Hepatic stellate cell (primary cell): ENCODE results near the gene NGLY1.
A peak's percentile ranks its signal among the peaks of the same experiment; 100 is the strongest.

Experiments
- DNase-seq: peaks from one replicate; pipeline ENCODE4 v3.0.0; 2011; ENCODE audit warnings: low spot score

NGLY1 gene

DNA sequence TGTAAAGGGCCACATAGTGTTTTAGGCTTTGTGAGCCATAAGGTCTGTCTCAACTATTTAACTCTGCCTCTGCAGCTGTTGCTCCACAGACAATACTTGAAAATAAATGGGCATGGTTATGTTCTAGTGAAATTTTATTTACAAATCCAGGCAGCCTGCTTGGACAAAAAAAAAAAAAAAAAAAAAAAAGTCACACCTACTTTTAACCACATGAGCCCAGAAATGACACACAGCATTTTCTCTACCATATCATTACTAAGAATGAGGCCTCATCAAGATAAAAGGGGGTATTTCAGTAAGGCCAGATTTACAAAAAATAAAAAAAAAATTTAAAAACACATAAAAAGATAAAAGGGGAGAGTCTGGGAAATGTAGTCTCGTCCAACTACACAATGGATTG is 1.7 kb upstream of the NGLY1 start:
- no peak for DNase-seq

DNA sequence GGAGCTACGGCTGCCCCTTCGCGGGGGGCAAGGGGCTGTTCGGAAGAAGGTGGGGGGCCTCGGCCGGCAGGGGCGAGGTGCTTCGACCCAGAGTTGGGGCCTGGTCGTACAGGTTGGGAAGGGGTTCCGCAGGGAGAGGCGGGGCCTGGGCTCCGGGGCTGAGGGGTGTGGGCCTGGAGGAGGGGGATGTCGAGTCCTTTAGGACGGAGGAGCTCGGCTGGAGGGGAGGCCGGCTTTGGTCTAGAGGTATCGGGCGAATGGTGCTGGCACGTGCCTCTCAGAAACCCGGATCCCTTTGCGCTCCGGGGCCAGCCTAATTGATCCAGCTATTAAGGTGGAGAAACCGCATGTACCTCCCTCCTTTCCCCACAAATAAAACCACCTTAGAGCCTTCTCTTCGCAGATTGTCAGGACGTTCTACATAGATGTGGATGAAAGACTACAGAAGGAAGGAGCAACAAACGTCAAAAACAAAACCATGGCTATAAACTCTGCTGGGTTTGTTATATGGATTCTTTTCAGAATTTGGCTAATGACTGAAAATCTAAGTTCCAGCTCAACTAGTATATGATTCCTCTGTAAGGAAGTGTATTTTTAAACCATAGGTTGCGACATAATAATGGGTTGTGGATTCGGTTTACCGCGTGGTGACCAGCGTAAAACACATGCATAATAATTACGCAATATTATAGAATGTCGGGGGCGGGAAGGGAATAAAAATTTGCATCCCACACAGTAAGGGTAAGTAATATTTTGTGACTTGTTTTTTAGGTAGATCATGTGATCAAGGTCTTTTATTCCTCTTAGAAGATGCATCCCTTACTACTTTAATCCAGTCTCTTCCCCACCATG is 644 bp upstream of the NGLY1 start:
- peak; percentile 38 for DNase-seq

DNA sequence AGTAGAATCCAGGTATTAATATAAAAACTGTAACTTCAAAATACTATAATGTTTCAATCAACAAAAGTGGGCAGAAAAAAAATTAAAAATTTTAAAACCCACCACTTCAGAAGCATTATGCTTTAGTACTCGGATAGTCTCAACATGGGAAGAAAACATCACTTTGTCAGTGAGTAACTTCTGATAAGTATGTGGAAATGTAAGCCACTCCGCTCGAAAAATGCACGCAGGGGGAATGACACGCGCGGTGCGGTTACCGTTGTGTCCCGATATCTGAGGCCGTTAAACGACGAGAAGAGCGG is 656 bp downstream of the NGLY1 start:
- DNase-seq, result no peak

DNA sequence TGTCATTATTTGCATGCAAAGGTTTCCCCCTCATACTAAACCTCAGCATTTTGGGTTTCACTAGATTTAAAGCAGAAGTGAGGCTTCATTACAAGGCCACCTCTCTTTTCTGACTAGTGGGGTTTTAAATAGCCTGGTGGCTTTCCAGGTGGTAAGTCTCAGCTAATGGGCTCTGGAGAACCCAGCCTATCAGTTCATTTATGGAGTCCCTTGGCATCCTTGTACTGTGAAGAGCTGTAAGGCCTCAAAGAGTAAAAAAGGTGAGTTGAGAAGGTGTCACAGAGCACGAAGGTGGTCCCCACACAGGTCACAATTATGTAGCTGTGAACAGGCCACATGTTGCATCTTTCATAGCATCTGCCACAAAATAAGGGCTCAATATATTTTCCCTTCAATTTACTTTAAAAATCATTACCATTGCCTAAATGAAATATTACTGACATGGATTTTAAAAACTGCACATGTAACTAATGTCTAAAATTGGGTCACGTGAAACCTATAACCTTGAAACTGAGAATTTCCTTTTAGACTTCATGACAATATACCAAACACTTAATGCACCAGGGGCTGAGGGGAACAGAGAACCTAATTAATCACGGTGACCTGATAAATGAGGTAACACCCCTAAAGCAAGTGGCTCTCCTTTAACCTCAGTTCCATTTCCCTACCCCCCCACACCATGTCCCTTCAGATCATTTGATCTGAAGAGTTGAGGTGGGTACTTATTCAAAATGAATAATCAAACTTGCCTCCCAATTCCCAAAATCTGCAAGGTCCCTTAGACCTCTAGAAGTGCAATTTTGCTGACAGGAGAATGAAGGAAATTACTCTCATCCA is 1.3 kb downstream of the NGLY1 start:
- no peak for DNase-seq

DNA sequence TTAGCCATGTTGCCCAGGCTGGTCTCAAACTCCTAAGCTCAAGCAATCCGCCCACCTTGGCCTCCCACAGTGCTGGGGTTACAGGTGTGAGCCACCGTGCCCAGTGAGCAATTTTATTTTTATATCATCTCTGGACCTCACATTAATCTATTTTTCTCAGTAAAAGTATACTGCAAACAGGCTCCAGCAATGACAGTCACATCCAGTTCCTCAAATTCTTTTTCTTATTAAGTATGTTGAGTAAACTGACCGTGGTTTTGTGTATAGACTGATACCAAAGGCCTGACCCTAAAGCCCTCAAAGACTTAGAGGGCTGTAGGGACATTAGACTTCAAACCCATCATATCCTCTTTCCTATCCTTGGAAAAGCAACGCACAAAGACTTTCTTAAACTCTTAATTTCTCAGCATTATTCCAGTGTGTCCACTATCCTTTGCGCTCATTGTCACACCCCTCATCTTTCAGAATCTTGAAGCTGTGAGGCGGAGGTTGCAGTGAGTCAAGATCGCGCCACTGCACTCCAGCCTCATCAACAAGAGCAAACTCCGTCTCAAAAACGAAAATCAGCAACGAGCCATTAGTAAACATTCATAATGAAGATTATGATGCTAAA is 2.0 kb downstream of the NGLY1 start:
- no peak for DNase-seq

DNA sequence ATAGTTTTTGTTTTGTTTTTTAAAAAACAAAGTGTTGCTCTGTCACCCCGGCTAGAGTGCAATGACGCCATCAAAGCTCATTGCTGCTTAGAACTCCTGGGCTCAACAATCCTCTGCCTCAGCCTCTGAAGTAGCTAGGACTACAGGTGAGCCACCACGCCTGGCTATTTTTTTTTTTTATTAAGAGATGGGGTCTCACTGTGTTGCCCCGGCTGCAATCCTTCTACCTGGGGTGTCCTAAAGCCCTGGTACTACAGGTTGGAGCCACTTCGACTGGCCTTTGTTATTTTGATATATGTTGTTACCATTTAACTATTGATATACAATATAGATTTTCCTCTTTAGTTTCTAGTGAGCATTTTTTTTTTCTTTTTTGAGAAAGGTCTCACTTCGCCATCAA is 2.6 kb downstream of the NGLY1 start:
- DNase-seq, result no peak

DNA sequence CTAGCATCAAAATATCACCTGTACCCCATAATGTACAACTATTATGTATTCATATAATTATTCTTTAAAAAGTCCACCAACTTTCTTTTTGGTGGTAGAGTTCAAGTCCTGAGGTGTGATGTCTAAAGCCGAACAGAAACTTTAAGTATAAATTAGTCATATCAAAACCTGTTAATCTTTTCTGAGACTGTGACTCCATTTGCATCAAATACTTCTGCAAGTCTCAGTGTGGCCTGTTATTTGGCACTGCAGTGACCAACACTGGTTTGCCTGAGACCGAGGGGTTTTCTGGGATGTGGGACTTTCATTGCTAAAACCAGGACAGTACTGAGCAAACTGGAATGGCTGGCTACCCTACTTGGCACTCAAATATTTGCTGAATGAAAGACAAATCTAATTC is 7.3 kb downstream of the NGLY1 start:
- DNase-seq, result no peak

DNA sequence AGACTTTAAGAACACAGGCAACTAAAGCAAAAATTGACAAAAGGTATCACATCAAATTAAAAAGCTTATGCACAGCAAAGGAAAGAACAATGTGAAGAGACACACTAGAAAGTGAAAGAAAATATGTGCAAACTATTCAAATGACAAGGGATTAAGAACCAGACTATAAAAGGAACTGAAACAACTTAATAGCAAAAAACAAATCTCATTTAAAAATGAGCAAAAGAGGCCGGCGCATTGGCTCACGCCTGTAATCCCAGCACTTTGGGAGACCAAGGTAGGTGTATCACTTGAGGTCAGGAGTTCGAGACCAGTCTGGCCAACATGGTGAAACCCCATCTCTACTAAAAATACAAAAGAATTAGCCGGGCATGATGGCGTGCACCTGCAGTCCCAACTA is 14.4 kb downstream of the NGLY1 start:
- DNase-seq, result no peak

DNA sequence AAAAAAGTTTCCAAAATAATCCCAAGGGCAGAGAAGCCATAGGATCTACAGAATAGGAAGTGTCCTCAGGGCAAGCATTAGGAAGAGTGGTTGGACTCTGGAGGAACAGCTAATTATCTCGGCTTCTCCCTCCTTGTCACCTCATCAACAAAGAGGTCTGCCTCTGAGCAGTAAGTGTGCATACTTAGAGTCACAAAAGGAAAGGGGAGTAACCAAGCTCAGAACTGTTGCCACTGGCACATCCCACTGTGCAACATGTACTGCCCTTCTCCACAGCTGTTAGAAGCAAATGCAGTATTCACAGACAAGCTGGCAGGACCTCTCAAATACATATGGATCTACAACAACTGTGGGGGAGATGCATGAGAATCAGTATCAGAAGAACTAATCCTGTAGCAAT is 31.5 kb downstream of the NGLY1 start:
- no peak for DNase-seq

DNA sequence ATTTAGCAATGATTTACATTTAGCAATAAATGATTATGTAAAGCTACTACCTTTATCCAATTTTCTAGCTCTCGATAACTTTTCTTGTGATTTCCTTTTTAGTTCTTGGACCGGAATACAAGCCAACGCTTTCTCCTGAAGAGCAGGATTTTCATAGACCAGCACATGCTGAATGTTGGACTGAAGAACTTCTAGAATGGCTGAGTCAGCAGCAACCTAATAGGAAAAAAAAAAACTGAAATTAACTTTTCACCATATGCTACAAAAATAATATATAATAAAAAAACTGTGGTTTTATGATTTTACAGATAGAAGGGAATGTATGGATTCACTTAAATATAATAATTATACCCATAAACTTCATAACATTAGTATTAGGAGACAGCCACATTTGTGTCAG is 32.2 kb downstream of the NGLY1 start:
- DNase-seq, result no peak

DNA sequence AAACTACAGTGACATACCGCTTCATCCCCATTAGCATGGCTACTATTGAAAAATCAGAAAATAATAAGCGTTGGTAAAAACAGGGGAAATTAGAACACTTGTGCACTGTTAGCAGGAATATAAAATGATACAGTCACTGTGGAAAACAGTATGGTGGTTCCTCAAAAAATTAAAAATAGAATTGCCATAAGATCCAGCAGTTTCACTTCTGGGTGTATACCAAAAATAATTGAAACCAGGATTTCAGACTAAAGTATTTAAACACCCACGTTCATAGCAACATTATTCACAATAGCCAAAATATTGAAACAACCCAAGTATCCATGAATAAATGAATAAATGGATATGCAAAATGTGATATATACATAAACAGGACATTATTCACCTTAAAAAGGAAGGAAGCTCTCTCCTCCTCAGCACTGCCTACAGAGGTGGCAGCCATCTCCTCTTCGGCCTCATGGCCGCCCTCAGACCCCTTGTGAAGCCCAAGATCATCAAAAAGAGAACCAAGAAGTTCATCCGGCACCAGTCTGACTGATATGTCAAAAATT is 34.1 kb downstream of the NGLY1 start:
- DNase-seq, result no peak

DNA sequence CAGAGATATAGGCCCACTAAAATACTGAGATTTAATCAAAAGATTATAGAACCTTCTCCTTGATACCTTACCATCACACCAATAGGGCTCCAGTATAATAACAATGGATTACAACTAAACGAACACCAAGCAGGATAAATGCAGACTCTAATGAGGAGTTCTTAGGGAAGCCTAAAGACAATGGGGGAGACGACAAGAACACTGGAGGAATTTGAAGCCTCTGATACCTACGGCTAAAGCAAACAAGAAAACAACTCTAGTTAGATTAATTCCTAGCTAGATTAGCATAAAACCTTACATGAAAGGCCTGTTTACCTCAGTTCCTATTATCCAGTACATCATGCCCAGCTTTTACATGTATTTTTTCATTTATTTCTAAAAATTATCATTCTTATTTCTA is 35.1 kb downstream of the NGLY1 start:
- no peak for DNase-seq

DNA sequence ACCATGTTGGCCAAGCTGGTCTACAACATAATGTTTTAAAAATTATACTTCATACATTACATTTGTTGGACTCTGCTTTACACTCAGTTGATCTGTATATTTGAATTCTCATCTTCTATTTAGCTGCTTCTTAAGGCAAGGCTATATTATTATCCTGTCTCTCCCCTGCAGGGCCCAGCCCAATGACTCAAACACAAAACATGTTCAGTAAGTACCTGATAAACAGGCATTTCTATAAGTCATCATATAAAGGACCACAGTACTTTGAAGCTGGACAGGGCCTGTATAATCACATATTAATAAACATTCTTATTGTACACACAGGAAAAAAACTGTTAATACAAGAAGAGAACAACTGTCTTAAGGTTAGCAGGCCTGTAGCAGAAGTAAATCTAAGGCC is 36.2 kb downstream of the NGLY1 start:
- DNase-seq, result no peak

DNA sequence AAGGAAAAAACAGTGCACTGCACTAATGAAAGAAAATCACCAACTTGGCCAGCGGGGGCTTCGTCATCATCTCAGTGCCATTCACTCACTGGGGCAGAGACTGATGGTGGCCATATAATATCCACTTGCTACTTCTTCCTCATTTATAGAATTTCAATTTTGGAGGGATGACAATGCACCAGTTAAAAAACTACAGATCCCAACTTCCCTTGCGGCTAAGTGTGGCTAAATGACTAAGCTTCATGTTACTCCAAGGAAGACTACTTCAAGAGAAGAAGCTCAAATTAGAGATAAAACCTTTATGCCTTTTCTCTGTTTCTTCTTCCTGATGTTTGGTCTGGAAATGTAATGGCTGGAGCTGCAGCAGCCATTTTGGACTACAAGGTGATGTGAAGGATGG is 38.8 kb downstream of the NGLY1 start:
- no peak for DNase-seq

DNA sequence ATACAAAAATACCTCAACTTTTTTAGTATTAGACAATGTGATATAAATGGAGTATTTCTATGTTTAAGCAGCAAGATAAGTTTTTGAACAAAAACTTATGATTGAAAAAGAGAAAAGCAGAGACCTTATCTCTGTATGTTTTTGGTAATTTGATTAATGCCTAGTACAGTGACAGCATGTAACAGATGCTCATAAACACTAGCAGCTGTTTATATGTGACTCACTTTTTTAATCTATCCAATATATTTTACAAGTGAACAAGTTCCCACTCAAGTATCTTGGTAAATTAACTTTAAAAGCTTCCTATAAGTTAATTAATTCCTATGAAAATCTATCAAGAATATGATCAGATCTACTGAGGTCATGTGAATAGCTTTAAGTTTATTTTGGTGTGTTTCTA is 55.1 kb downstream of the NGLY1 start:
- no peak for DNase-seq

DNA sequence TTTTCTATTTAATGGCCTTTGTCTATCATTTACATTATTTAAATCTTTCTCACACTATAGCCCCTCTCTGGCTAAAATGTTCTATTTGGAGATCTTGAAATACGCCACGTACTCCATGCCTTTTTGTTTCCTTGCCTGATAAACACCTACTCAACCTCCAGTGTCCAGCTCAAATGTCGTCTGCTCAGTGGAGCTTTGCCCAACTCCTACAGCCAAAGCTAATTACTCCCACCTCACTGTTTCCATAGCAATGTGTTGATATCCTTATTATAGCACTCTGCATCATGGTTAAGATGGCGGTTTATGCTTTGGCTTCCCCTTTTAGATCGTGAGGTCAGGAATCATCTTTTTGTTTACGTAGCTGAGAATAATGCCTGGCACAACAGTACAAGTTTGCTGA is 55.9 kb downstream of the NGLY1 start:
- no peak for DNase-seq

DNA sequence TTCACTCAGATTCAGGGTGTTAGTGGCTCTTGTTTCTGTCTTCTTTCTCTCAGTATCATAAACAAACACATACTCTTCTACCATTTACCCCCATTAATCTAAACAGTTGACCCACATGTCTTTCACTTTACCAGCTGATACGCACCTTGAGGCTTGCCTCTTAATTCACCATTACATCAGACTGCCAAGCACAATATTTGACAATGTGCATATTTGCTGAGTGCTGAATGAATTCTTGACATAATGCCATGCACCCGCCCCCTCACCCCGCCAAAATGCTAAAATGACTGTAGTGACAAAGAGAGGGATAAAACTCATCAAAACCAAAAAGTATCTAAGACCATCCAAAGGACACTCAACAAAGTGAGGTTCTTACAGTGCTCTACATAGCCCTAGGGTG is 57.4 kb downstream of the NGLY1 start:
- no peak for DNase-seq

DNA sequence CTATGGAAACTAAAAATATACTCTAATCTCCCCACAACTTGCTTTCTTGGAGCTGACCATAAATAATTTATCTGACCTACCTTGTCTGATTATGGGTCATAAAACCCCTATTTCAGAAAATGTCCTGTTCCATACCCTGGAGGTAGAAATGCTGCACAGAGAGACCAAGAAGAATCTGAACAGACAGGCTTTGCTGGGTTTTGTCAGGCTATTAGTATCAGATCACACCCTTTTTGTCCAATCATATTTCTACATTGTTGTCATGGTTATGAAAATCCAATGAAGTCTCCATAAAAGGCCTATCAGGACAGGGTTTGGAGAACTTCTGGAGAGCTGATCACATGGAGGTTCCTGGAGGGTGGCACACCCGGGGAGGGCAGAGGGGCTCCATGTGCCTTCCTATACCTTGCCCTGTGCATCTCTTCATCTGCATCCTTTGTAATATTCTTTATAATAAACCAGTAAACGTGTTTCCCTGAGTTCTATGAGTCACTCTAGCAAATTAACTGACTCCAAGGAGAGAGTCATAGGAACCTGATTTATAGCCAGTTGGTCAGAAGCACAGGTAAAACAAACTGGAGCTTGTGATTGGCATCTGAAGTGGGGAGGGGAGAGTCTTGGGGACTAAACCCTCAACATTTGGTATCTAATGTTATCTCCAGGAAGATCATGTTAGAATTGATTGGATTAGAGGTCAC is 58.1 kb downstream of the NGLY1 start:
- no peak for DNase-seq

DNA sequence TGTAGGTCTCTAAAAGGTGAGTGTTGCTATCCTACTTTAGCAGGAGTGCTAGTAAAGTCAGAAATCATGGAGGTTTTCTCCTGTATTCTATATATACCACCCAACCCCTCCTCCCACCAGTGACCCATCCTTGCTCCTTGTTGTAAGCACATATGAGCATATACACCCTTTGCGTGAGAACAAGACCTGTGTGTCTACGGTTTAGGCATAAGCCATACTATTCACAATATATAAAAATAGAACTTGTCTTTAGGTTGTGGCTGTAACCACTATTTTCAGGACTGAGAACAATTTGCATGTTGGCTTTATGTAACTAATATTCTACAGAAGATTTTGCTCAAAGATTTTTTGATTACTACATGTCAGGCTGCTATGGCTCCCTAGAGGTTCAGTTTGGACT is 59.4 kb downstream of the NGLY1 start:
- DNase-seq, result no peak

DNA sequence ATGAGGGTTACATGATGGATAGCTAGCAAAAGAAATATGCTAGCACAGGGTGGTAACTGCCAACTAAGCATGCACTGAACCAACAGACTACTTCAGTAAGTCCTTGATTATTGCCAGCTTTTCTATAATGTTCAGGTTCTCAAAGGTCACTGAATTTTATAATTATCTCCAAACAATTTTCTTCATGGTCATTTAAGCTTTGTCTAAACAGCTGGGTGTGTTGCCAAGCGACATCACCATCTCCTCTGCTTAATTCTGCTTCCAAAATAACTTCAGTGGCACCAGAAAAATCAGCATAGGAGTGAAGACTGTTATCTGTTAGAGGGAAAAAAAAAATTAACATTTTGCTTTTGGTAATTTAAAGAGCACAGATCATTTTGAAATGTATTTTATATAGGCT is 63.9 kb downstream of the NGLY1 start:
- DNase-seq, result no peak

DNA sequence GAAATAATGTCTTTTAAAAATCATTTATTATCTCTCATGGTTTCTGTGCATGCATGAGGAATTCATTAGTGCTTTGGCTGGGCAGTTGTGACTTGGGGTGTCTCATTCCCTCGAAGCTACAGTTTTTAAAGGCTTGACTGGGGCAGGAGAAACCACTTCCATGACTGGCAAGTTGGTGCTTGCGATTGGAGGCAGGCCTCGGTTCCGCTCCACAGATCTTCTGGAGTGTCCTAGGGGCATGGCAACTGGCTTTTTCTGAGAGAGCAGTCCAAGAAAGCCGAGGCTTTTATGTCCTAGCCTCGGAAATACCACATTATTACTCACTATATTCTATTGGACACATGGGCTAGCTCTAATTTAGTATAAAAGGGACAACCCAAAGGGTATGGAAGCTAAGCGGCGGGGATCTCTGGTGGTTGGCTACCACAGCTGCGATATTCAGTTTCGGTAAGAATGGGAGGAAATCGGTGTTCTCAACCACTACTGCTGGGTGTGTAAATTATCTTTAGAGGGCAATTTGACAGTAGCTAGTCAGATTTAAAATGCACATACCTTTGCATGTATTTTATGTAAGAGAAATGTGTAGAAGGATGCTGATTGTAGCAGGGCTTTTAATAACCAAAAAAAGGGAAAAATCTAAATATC is 69.8 kb downstream of the NGLY1 start:
- no peak for DNase-seq

DNA sequence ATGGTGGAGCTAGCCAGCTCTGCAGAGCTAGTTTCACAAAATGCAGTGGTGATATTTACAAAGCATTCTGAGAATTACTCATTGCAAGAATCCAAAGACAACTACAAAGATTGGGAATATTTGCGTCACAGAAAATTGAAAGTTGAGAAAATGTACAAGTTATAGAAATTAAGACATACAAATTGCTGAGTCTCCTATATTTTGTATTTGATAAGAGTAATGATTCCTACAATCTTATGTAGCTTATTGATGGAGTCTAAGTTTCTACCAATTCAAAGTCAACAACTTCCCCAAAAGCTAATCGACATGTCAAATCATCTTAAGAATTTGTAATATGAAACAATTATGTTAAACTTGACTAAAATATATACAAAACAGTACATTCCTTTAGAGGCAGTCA is 72.2 kb downstream of the NGLY1 start:
- no peak for DNase-seq
